Measurements from ENCODE around the gene SCGN. TPM values are rescaled to one million over a fixed set of nuclear protein-coding genes. Genes with fewer than 3 reads are reported as not detected.

SCGN gene
- polyA plus RNA-seq, 1 donor (not counting 4 experiments of a cell fraction or from before 2014, with no cell fraction given) = not detected

GRCh38 chr6:25660512-25660911, 8.5 kb downstream of the SCGN start:
- peak; percentile 70 for DNase-seq (ENCODE audit: low read depth, low spot score)
- no peaks in the 10 kb centered on the region for H3K9me1 ChIP-seq (ENCODE audit: control insufficient read depth, extremely low read depth, insufficient read depth, low read length)

GRCh38 chr6:25661129-25661779, 9.2 kb downstream of the SCGN start:
- dilution Hi-C loops (cut with MboI; ENCODE audit: extremely low pct_ligation_motif_present, low sequenced_read_pairs) = no loop called here

More at GRCh38 chr6:25660512-25660911, 8.5 kb downstream of the SCGN start:
- Histone ChIP-seq H3K27ac (ENCODE audit: control insufficient read depth, insufficient read depth, low read length) (no peak overlapping the region), H3K79me2 (ENCODE audit: control insufficient read depth, insufficient read depth, low read length) (no peaks in the 10 kb centered on the region), H3K36me3 (ENCODE audit: control insufficient read depth in 2 of 2, extremely low read depth in 1 of 2, insufficient read depth in 2 of 2, low read length in 2 of 2) (no peaks in the 10 kb centered on the region), H3K27me3 (ENCODE audit: control insufficient read depth, extremely low read depth, insufficient read depth, low read length) (peaks cover 5% of the 10 kb centered on the region), H3K4me3 (ENCODE audit: control insufficient read depth in 2 of 3, extremely low read depth in 1 of 3, insufficient read depth in 2 of 3, low read depth in 1 of 3, low read length in 3 of 3) (no peak overlapping the region), H3K9me3 (ENCODE audit: control insufficient read depth, low read depth, low read length) (no peaks in the 10 kb centered on the region), H3K9ac (ENCODE audit: control insufficient read depth, extremely low read depth, insufficient read depth, low read length) (no peak overlapping the region), H2AFZ (ENCODE audit: control insufficient read depth, low read length) (no peak overlapping the region), H3K4me2 (ENCODE audit: control insufficient read depth, extremely low read depth, insufficient read depth, low read depth, low read length) (peak overlapping the region; percentile 1), H4K20me1 (ENCODE audit: control insufficient read depth, extremely low read depth, insufficient read depth, low read length) (no peaks in the 10 kb centered on the region), H3K4me1 (ENCODE audit: control insufficient read depth, extremely low read depth, insufficient read depth, low read length) (peaks cover 13% of the 10 kb centered on the region)
- peak; percentile 100 for FAIRE-seq
- dilution Hi-C loops (cut with MboI; ENCODE audit: extremely low pct_ligation_motif_present, low sequenced_read_pairs) = no loop called here
- TF ChIP-seq EZH2 (IDR thresholded peaks at IDR 0.05; ENCODE audit: low read length) = no peak
- TF ChIP-seq CTCF (optimal IDR thresholded peaks at IDR 0.05 in 1 of 3, IDR thresholded peaks at IDR 0.05 in 1 of 3, conservative IDR thresholded peaks at IDR 0.05 in 1 of 3; ENCODE audit: extremely low read depth in 1 of 3, insufficient read depth in 2 of 3, low read length in 3 of 3) = no peak

More at GRCh38 chr6:25661129-25661779, 9.2 kb downstream of the SCGN start:
- Histone ChIP-seq H3K9me1 (ENCODE audit: control insufficient read depth, extremely low read depth, insufficient read depth, low read length) (no peaks in the 10 kb centered on the region), H4K20me1 (ENCODE audit: control insufficient read depth, extremely low read depth, insufficient read depth, low read length) (no peaks in the 10 kb centered on the region), H3K27me3 (ENCODE audit: control insufficient read depth, extremely low read depth, insufficient read depth, low read length) (peaks cover 5% of the 10 kb centered on the region), H3K4me3 (ENCODE audit: control insufficient read depth in 2 of 3, extremely low read depth in 1 of 3, insufficient read depth in 2 of 3, low read depth in 1 of 3, low read length in 3 of 3) (no peak overlapping the region), H3K4me1 (ENCODE audit: control insufficient read depth, extremely low read depth, insufficient read depth, low read length) (peaks cover 13% of the 10 kb centered on the region), H3K4me2 (ENCODE audit: control insufficient read depth, extremely low read depth, insufficient read depth, low read depth, low read length) (peak overlapping the region; percentile 1), H2AFZ (ENCODE audit: control insufficient read depth, low read length) (no peak overlapping the region), H3K36me3 (ENCODE audit: control insufficient read depth in 2 of 2, extremely low read depth in 1 of 2, insufficient read depth in 2 of 2, low read length in 2 of 2) (no peaks in the 10 kb centered on the region), H3K9me3 (ENCODE audit: control insufficient read depth, low read depth, low read length) (no peaks in the 10 kb centered on the region), H3K9ac (ENCODE audit: control insufficient read depth, extremely low read depth, insufficient read depth, low read length) (no peak overlapping the region), H3K27ac (ENCODE audit: control insufficient read depth, insufficient read depth, low read length) (no peak overlapping the region), H3K79me2 (ENCODE audit: control insufficient read depth, insufficient read depth, low read length) (no peaks in the 10 kb centered on the region)
- no peak for TF ChIP-seq CTCF (optimal IDR thresholded peaks at IDR 0.05 in 1 of 3, IDR thresholded peaks at IDR 0.05 in 1 of 3, conservative IDR thresholded peaks at IDR 0.05 in 1 of 3; ENCODE audit: extremely low read depth in 1 of 3, insufficient read depth in 2 of 3, low read length in 3 of 3)
- FAIRE-seq (no peak), DNase-seq (ENCODE audit: low read depth, low spot score) (no peak)
